NCI-H82 treated with DMSO at 0.1 percent for 48 hours (cell line): Measurements from ENCODE around the gene EZR.

Experiments
- DNase-seq: peaks from one replicate; lab custom pipeline; 2025; ENCODE audit not compliant: unreplicated experiment; lab: John Stamatoyannopoulos, UW

Gene EZR

DNA sequence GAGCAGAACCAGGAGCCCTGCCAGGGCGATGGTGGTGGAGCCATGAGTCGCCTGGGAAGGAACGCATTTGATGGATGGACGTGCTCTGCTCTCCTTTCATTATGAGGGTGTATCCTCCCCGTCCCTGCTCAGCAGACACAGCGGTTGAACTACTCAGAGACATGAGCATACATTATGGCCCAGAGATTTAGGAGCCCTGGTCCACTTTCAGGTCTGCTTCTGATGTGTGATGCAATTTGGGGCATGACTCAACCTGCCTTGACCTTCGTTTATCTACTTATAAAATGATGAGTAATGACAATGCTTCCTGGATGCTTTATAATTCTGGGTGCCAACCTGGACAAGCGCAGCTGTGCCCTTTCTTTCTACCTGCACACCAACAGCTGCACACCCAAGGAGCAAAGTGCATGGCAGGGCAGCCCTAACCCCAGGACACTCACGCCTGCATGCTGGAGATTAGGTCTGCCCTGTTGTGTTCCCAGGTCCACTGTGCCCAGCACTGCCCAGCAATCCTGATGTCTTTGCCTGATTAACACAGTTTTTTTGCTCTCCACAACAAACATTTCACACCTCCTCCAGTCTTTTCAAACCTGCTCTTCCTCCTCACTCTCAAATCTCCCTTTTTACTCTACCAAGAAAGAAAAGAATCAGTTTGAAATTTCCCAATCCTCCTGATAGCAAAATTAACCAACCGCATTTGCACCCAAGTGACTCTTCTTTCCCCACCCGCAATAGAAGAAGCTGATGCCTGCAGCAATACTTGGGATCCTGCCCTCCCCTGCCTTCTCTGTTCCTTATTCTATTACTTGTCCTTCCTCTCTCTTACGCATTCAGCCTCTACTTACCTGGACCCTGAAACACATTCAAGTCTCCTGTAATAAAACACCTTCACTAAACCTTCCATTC, 81.2 kb downstream of the EZR start:
- DNase-seq = no peak

DNA sequence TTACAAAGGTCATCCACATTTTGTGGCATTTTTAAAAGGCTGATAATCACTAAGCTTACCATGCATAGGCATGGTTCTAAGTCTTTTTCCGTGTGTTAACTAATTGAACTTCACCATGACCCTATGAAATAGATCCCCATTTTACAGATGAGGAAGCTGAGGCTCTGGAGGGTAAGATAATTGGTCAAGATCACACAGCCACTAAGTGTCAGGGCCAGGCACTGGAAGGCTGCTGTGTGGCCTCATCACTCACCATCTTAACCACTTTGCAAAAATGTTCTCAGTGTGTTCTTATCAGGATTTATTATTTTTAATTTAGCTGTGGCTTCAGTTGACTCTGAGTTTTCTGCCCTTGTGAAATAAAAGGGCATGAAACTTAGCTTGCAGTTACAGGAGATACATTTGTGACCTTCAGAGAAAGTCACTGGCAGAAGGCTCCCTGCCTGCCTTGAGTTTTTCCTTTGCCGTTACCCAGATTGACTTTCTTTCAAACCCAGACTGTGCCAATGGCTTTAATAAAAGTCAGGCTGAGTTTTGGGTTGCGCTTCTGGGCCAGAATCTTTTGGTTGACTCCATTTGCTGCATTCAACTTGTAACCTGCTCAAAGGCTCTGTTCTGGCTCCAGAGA, 82.0 kb downstream of the EZR start:
- no peak for DNase-seq

DNA sequence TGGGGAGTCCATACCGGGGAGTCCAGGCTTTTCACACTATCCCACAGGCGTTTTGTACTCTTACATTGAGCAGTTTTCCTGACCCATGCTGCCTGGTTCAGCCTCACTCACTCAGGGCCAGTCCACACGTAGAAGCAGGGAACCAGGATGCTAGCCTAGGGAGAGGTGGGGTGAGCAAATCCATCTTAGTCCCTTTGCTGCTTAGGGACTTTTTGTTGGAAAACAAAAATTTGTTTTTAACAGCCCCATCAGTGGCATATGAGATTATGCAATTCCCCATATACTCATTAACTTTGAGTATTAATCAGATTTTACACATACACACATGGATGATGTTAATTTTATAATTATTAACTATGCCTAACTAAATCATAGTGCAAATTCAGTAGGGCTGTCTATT, 84.2 kb downstream of the EZR start:
- DNase-seq = no peak

DNA sequence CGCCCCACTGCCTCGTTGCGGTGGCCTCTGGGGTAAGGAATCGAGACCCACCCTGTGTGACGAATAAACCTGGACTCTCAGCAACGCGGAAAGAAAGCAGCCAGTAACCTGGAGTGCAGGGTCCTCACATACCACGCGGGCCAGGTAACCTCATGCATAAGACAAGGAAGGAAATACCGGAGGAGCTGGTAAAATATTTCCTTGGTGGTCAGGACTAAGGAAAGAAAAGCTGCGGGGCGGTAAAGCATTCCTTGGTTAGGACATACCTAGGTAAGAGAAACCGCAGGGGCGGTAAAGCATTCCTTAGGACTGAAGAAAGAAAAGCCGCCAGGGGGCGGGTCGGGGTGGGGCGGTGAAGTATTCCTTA, 88.6 kb downstream of the EZR start:
- DNase-seq = no peak

DNA sequence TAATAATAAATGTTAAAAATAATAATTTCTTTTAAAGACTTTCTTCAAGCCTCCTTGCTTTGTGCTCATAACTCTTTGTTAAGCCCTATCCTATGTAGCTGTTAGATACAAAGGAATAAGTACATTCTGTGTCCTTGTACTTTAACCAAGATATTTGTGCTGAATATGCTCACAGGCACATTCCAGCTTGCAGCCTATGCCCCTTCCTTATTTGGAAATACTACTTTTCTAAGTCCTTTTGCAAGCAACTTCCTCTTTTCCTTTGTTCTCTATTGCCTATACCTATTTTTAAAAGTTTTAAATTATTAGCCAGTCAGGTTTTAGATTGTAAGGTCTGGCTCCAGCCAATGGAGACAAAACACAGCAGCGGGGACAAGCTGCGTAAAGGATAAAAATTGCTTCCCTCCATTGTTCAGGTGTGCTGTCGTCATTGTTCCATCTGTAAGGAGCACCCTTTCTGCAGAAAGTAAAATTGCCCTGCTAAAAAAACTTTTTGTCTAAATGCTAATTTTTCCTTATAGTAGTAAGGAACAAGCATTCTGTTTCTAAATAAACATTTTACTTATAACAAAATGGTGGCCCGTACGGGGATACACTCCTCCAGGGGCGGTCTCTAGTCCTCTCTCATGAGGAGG, 89.1 kb downstream of the EZR start:
- DNase-seq = no peak

DNA sequence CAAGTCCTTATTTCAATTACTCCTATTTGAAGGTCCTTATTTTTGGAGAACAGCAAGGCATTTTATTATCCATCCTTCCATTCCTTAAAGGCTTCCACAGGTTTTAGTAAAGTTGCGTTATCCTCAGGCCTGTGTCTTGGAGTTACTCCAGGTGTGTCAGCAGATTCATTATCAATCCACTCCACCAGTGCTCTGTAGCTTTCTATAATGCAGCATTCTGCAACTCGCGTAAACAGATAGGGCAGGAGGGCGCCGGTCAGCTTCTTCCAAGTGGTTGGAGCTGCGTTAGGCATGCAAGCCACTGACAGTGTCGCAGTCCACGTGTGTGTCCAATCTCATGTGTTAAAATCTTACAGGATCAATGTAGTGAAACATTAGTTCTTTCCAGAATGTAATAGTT, 93.5 kb downstream of the EZR start:
- DNase-seq = no peak

DNA sequence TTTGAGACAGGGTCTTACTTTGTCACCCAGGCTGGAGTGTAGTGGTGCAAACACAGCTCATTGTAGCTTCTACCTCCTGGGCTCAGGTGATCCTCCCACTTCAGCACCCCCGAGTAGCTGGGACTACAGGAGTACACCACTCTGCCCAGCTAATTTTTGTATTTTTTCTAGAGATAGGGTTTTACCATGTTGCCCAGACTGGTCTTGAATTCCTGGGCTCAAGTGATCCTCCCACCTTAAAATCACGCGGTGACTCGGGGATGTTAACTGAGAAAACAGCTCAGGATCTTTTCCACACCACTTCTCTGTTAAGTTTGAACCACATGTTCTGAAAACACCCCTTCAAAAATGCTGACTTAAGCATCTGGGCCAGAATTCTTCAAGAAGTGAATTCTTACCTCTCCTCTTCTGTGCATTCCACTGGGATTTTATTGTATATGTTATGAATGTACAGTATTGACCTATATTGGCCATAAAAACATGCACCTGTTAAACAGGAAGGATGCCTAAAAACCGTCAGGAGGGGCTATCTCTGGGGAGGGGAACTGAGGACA, 96.9 kb downstream of the EZR start:
- no peak for DNase-seq

DNA sequence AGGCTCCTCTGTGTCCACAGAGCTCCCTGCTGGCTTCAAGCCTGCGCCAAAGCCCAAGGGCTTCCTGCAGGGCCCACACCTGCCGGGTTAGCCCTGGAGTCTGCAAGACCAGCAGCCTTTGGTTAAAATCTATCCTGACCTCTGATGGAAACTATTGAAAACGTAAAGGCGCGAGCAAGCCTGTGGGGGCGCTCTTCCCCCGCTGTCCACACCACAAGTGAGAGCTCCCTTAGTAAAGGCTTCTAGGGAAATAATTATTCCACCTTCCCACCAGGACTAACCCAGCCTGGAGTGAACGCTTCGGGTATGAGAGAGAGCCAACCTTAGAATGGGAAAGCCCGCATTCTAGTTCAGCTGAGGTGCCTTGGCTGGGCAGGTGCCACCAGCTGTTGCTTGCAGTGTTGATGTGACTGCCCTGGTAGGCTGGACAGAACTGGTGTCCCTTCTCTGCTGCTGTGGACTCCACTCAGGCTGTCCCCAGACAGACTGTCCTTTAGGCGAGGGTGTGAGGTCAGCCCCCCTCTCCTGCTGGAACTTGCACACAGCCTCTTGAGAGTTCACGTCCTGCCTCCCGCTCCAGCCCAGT, 100.6 kb downstream of the EZR start:
- DNase-seq = no peak

DNA sequence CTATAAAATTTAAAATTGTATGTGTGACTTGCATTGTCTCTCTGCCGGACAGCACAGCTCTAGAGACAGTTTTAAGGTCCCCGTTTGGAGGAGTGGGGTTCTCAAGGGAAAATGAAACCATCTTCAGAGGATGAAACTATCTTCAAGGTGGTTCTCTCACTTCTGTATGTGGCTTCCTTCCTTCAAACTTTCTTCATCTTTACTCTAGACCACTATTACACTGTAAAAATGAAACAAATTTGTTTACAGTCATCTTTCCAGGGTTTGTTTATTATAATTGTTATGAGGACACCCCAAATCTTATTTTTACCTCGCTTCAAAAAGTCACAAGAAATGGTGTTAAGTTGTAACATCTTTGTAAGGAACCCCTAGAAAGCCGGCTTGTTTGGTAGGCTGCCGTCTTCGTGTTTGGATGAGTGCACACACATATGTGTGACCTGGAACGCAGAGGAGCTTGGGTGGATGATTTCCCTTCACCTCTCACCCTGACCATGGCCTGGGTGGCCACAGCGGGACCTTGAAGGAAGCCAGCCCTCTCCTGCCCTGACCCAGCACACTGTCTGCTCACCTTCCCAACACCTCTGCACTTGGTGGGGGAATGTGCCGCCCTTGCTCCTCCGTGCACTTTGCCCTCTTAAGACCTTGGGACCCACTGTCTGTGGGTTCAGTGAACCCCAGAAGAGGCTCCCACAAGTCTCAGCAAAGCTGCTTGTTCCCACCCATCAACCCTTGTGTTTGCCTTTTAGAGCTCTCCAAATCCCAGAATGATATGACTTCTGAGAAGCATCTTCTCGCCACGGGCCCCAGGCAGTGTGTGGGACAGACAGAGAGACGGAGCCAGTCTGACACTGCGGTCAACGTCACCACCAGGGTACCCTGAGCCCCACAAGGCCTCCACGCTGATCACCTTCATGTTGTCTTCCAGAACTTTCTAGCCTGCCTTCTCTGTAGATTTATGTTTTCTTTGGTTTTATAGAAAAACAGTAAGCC, 101.5 kb downstream of the EZR start:
- DNase-seq = no peak
